Body of pancreas (tissue), 4 donors: ENCODE data around the gene HRG. TPM values are rescaled to one million over a fixed set of nuclear protein-coding genes. Genes with fewer than 3 reads are reported as not detected.

Experiments used
- ATAC-seq: fragments of 150-250 bp; one replicate; pipeline ENCODE4 v1.9.1; 2016
- DNase-seq, 4 donors: peaks; one replicate each; pipeline ENCODE4 v3.0.0-alpha.2; 2019
- H3K27ac ChIP-seq, 4 donors: fragments of 200-600 bp; sonication (generic); 1 replicate in 3 of 4; 2 replicates in 1 of 4; pipeline versions ENCODE4 v1.5.1 to v1.6.1; 2016 to 2019; ENCODE audit warnings: mild to moderate bottlenecking in 1 of 4, mixed read lengths in 1 of 4, moderate library complexity in 1 of 4
- H3K27me3 ChIP-seq, 2 donors: fragments of 200-600 bp; sonication (generic); one replicate each; pipeline ENCODE4 v1.6.0; 2016; ENCODE audit warnings: mild to moderate bottlenecking in 1 of 2
- H3K36me3 ChIP-seq, 2 donors: fragments of 200-600 bp; sonication (generic); replicated peaks in 1 of 2; 2 replicates each; pipeline ENCODE4 v1.5.1; 2016; ENCODE audit warnings: low read depth in 2 of 2; ENCODE audit not compliant: insufficient read depth in 1 of 2
- H3K4me1 ChIP-seq: fragments of 200-600 bp; sonication (generic); one replicate; pipeline ENCODE4 v1.6.0; 2016
- H3K4me3 ChIP-seq, 2 donors: fragments of 200-600 bp; sonication (generic); 1 replicate in 1 of 2; 2 replicates in 1 of 2; pipeline ENCODE4 v1.5.1; 2016 to 2019
- H3K9me3 ChIP-seq, 3 donors: fragments of 200-600 bp; sonication (generic); 1 replicate in 2 of 3; 2 replicates in 1 of 3; pipeline ENCODE4 v1.5.1; 2016
- POLR2A ChIP-seq, 3 donors: fragments of 450-650 bp; IDR thresholded peaks; one replicate each; pipeline ENCODE4 v1.6.1; 2016; ENCODE audit warnings: antibody characterized with exemption in 3 of 3, mild to moderate bottlenecking in 2 of 3
- WGBS, 2 donors: methylation state at CpG; one replicate each; pipeline ENCODE4 v1.1.5; 2017; 5-methylcytosine and 5-hydroxymethylcytosine counted together
- intact Hi-C: fragments of 100-400 bp; cut with DNase I; formaldehyde crosslinking; loops from one replicate; pipeline ENCODE4 v1.15.1; 2023
- total RNA-seq, 2 donors: library from RNA; depleted of rRNA; stranded (reverse); fragments of >200 nt; gene quantifications; one replicate each; pipeline ENCODE4 v1.1.0, GENCODE V29; 2016
- TF ChIP-seq, protein P1 (sequence below), 7 experiments: fragments of 450-650 bp in 4 of 7; fragments of 200-600 bp in 3 of 7; sonication (generic) in 3 of 7; IDR thresholded peaks; one replicate each; pipeline ENCODE4 v1.5.1; 2016 to 2019; ENCODE audit warnings: antibody characterized with exemption in 7 of 7

HRG gene, protein sequence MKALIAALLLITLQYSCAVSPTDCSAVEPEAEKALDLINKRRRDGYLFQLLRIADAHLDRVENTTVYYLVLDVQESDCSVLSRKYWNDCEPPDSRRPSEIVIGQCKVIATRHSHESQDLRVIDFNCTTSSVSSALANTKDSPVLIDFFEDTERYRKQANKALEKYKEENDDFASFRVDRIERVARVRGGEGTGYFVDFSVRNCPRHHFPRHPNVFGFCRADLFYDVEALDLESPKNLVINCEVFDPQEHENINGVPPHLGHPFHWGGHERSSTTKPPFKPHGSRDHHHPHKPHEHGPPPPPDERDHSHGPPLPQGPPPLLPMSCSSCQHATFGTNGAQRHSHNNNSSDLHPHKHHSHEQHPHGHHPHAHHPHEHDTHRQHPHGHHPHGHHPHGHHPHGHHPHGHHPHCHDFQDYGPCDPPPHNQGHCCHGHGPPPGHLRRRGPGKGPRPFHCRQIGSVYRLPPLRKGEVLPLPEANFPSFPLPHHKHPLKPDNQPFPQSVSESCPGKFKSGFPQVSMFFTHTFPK
- not detected for total RNA-seq

DNA sequence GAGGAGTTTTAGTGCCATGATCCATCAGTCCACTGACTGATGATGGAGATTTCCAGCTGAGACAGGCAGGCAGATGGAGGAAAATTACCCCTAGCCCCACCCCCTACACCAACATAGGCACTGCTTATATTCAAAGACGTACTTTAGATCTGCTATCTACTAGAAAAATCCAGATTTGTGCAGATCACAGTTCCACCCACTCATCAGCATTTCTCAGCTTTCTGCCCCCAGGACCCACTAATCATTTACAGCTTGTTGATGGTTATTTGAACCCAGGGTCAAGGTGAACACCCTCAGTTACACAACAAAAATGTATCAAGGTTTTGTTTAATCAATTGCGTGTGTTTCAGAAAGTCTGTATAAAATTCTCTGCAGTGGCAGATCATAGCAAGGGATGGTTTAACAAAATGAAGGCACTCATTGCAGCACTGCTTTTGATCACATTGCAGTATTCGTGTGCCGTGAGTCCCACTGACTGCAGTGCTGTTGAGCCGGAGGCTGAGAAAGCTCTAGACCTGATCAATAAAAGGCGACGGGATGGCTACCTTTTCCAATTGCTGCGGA lies at the start of gene HRG:
Gene HRG, plus strand, starts transcription at position 390 of the 564 bp plus-strand sequence. Its CDS starts 18 bp downstream, at position 408.
- Histone ChIP-seq H3K27ac (no peak within 1 kb of the TSS), H3K4me1 (peaks cover 7% of the 10 kb centered on the region), H3K36me3 (no peaks in the 10 kb centered on the region), H3K27me3 (no peaks in the 10 kb centered on the region), H3K4me3 (no peak within 1 kb of the TSS), H3K9me3 (no peaks in the 10 kb centered on the region)
- TF ChIP-seq, protein P1, sequence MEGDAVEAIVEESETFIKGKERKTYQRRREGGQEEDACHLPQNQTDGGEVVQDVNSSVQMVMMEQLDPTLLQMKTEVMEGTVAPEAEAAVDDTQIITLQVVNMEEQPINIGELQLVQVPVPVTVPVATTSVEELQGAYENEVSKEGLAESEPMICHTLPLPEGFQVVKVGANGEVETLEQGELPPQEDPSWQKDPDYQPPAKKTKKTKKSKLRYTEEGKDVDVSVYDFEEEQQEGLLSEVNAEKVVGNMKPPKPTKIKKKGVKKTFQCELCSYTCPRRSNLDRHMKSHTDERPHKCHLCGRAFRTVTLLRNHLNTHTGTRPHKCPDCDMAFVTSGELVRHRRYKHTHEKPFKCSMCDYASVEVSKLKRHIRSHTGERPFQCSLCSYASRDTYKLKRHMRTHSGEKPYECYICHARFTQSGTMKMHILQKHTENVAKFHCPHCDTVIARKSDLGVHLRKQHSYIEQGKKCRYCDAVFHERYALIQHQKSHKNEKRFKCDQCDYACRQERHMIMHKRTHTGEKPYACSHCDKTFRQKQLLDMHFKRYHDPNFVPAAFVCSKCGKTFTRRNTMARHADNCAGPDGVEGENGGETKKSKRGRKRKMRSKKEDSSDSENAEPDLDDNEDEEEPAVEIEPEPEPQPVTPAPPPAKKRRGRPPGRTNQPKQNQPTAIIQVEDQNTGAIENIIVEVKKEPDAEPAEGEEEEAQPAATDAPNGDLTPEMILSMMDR (IDR thresholded peaks at IDR 0.05), result no peak
- no peak for TF ChIP-seq POLR2A (IDR thresholded peaks at IDR 0.05)
- ATAC-seq (no peak), DNase-seq (no peak)
- intact Hi-C loops, result no loop called here
- 46% methylated on average over 8 of the region's 8 CpGs for WGBS, 2 donors

DNA sequence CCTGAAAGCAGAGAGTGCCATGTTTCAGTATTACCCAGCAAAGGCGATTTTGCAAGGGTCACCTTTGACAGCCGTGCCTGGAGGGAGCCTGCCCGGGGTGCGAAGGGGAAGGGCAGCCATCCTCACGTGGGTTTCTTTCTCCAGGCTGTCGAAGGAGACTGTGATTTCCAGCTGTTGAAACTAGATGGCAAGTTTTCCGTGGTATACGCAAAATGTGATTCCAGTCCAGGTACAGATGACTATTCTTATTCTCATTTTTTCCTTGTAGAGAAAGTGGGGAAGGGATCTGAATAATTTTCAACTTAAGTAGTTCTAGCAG lies 49.6 kb upstream of the HRG start:
- peaks cover 7% of the 10 kb centered on the region for H3K4me1 ChIP-seq
- H3K27me3 ChIP-seq, result no peaks in the 10 kb centered on the region
- H3K36me3 ChIP-seq, result no peaks in the 10 kb centered on the region
- no peaks in the 10 kb centered on the region for H3K9me3 ChIP-seq
- WGBS, 2 donors, result 64 to 80% methylated on average over 8 of the region's 8 CpGs
- no peak for ATAC-seq
- DNase-seq, result no peak
- no peak overlapping the region for H3K4me3 ChIP-seq
- TF ChIP-seq, protein P1 (IDR thresholded peaks at IDR 0.05), result no peak
- no peak for TF ChIP-seq POLR2A (IDR thresholded peaks at IDR 0.05)
- H3K27ac ChIP-seq, result no peak overlapping the region
- intact Hi-C loops, result loop anchor here (10.0 kb wide), 2 partner anchors 51 to 199 kb away; partner anchors contain the start of gene TBCCD1

DNA sequence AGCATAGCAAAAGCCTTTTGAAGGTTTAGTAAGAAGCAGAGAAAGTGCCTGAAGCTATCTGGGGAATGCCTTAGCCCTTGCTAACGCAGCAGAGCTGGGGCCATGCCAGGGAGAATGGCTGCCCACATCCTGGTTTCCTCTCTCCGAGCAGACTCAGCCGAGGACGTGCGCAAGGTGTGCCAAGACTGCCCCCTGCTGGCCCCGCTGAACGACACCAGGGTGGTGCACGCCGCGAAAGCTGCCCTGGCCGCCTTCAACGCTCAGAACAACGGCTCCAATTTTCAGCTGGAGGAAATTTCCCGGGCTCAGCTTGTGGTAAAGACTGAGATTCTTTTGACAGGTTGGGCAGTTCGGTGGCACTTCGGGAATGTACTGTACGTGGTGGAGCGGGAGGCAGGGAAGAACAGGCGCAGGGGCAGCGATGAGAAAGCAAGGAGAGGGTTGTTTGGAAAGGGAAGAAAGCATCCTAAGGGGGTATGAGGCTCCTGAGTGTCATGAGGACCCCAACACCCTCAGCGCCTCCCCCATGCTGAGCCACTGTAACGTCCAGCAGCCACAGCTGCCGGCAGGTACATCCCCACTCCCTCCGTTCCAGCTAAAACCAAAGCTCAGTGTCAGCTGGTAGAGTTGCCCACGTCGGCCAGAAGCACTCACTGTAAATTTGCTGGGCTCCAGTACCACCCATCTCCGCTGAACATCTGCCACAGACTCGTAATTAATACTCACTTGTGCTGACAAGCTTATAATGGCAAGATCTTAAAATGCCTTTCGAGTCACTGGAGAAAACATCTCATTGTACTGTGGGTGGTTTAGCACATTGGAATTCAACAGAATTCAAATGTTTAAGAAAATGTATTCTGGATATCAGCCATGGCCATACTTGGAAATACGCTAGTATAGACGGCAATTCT lies 48.5 kb upstream of the HRG start:
- Histone ChIP-seq H3K27ac (peak overlapping the region in 1 of 4 donors; percentile 29), H3K4me1 (peaks cover 7% of the 10 kb centered on the region), H3K36me3 (no peaks in the 10 kb centered on the region), H3K27me3 (no peaks in the 10 kb centered on the region), H3K4me3 (no peak overlapping the region), H3K9me3 (no peaks in the 10 kb centered on the region)
- 14 to 24% methylated on average over 15 to 31 of the region's 31 CpGs for WGBS, 2 donors
- ATAC-seq (peak; percentile 99), DNase-seq (peak; percentile 91 to 95 (median 94))
- intact Hi-C loops, result loop anchor here (10.0 kb wide), 2 partner anchors 52 to 198 kb away; partner anchors contain the start of gene TBCCD1
- TF ChIP-seq, protein P1 (IDR thresholded peaks at IDR 0.05), result peak; percentile 91 to 97 (median 94)
- no peak for TF ChIP-seq POLR2A (IDR thresholded peaks at IDR 0.05)

DNA sequence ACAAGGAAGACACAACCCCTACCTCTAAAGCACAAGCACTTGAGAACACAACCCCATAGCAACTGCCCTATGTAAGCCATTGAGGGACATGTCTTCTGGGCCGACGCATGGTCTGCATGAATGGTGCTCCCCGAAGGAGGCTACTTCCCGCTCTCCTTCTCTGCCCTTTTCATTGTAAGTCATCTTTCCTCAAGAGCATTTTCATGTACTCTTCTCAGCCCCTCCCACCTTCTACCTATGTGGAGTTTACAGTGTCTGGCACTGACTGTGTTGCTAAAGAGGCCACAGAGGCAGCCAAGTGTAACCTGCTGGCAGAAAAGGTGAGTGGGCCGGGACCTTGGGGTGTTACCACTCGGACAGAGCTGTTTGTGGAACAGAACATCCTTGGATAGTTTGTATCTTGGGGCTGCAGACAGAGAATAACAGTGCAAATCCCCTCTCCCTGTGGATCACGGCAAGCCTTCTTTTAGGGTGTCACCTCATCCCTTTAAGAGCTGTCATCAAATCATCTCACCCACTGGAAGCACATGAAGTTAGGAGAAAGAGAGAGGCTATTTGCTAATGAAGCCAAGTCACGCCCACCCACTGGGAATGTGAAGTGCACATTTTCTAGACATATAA lies 47.4 kb upstream of the HRG start:
- Histone ChIP-seq H3K4me3 (no peak overlapping the region), H3K27ac (no peak overlapping the region), H3K4me1 (peaks cover 7% of the 10 kb centered on the region), H3K27me3 (no peaks in the 10 kb centered on the region), H3K36me3 (no peaks in the 10 kb centered on the region), H3K9me3 (no peaks in the 10 kb centered on the region)
- 80 to 91% methylated on average over 8 of the region's 8 CpGs for WGBS, 2 donors
- intact Hi-C loops, result loop anchor here (10.0 kb wide), 2 partner anchors 54 to 196 kb away; partner anchors contain the start of gene TBCCD1
- TF ChIP-seq POLR2A (IDR thresholded peaks at IDR 0.05), result no peak
- TF ChIP-seq, protein P1 (IDR thresholded peaks at IDR 0.05), result no peak
- DNase-seq, result no peak
- no peak for ATAC-seq
